HEK293 (cell line): ENCODE results near the gene RAB6A.

Source experiments
- SALL2 ChIP-seq: fragments of 450-650 bp; formaldehyde crosslinking; IDR thresholded peaks from 2 replicates; pipeline ENCODE4 v1.5.0; 2017; ENCODE audit warnings: missing biosample characterization, mild to moderate bottlenecking, missing genetic modification characterization, borderline replicate concordance
- SP3 ChIP-seq: fragments of 450-650 bp; formaldehyde crosslinking; IDR thresholded peaks from 2 replicates; pipeline ENCODE4 v1.5.1; 2016; ENCODE audit warnings: missing biosample characterization, missing genetic modification characterization
- ZFP41 ChIP-seq: fragments of 450-650 bp; formaldehyde crosslinking; IDR thresholded peaks from 2 replicates; pipeline ENCODE4 v1.5.1; 2016; ENCODE audit warnings: missing biosample characterization, missing genetic modification characterization, borderline replicate concordance
- ZNF175 ChIP-seq: fragments of 450-650 bp; formaldehyde crosslinking; IDR thresholded peaks from 2 replicates; pipeline ENCODE4 v1.5.1; 2016; ENCODE audit warnings: missing biosample characterization, missing genetic modification characterization
- ZNF19 ChIP-seq: fragments of 450-650 bp; formaldehyde crosslinking; IDR thresholded peaks from 2 replicates; pipeline ENCODE4; 2016; ENCODE audit warnings: missing biosample characterization, missing genetic modification characterization, low read depth
- ZNF596 ChIP-seq: fragments of 450-650 bp; IDR thresholded peaks from 2 replicates; pipeline ENCODE4 v1.5.0; 2018; ENCODE audit warnings: missing biosample characterization, mild to moderate bottlenecking, missing genetic modification characterization, moderate library complexity
- ZNF707 ChIP-seq: fragments of 450-650 bp; formaldehyde crosslinking; IDR thresholded peaks from 2 replicates; pipeline ENCODE4 v1.5.1; 2016; ENCODE audit warnings: missing biosample characterization, missing genetic modification characterization
- ZNF837 ChIP-seq: fragments of 450-650 bp; formaldehyde crosslinking; IDR thresholded peaks from 2 replicates; pipeline ENCODE4 v1.5.1; 2016; ENCODE audit warnings: missing biosample characterization, missing genetic modification characterization
- TF ChIP-seq, protein P1 (sequence below): fragments of 450-650 bp; formaldehyde crosslinking; conservative IDR thresholded peaks from 2 replicates; pipeline ENCODE4 v1.5.1; 2016; ENCODE audit warnings: low read depth, missing biosample characterization, missing genetic modification characterization
- TF ChIP-seq, protein P2 (sequence below): fragments of 450-650 bp; formaldehyde crosslinking; optimal IDR thresholded peaks from 2 replicates; pipeline ENCODE3; 2016; ENCODE audit warnings: missing biosample characterization, mild to moderate bottlenecking, missing genetic modification characterization
- TF ChIP-seq, protein P3 (sequence below): fragments of 450-650 bp; formaldehyde crosslinking; IDR thresholded peaks from 2 replicates; pipeline ENCODE4 v1.5.1; 2016; ENCODE audit warnings: missing biosample characterization, missing genetic modification characterization
- TF ChIP-seq, protein P4 (sequence below): fragments of 450-650 bp; formaldehyde crosslinking; IDR thresholded peaks from 2 replicates; pipeline ENCODE4 v1.5.1; 2016; ENCODE audit warnings: missing biosample characterization, missing genetic modification characterization
- TF ChIP-seq, protein P5 (sequence below): fragments of 450-650 bp; formaldehyde crosslinking; IDR thresholded peaks from 2 replicates; pipeline ENCODE4 v1.5.1; 2016; ENCODE audit warnings: missing biosample characterization, missing genetic modification characterization

DNA sequence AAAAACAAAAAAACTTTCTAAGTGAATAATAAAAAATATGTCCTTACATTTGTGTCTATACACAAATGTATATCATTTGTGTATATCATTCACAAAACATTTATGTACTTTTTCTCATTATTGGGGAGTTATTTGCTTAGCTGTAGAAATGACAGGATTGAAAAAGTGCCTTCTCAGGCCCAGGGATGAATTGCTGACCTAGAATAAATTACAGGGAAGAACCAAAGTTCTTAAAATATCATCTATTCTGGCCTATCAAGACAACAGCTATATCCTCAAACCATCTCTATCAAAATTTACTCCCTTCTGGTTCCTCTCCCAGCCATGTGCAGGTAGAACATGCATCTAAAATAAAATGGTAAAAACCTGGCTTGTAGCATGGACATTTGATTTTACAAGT lies 1.9 kb upstream of the RAB6A start:
- TF ChIP-seq ZNF175 (tag by site-specific recombination) (no peak), ZNF707 (tag by site-specific recombination) (no peak), ZNF837 (tag by site-specific recombination) (no peak), ZNF19 (tag by site-specific recombination) (no peak), ZNF596 (no peak), ZFP41 (tag by site-specific recombination) (no peak), SP3 (tag by site-specific recombination) (no peak), SALL2 (no peak)
- TF ChIP-seq, protein P1, sequence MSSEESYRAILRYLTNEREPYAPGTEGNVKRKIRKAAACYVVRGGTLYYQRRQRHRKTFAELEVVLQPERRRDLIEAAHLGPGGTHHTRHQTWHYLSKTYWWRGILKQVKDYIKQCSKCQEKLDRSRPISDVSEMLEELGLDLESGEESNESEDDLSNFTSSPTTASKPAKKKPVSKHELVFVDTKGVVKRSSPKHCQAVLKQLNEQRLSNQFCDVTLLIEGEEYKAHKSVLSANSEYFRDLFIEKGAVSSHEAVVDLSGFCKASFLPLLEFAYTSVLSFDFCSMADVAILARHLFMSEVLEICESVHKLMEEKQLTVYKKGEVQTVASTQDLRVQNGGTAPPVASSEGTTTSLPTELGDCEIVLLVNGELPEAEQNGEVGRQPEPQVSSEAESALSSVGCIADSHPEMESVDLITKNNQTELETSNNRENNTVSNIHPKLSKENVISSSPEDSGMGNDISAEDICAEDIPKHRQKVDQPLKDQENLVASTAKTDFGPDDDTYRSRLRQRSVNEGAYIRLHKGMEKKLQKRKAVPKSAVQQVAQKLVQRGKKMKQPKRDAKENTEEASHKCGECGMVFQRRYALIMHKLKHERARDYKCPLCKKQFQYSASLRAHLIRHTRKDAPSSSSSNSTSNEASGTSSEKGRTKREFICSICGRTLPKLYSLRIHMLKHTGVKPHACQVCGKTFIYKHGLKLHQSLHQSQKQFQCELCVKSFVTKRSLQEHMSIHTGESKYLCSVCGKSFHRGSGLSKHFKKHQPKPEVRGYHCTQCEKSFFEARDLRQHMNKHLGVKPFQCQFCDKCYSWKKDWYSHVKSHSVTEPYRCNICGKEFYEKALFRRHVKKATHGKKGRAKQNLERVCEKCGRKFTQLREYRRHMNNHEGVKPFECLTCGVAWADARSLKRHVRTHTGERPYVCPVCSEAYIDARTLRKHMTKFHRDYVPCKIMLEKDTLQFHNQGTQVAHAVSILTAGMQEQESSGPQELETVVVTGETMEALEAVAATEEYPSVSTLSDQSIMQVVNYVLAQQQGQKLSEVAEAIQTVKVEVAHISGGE (tag by site-specific recombination): no peak
- TF ChIP-seq, protein P2, sequence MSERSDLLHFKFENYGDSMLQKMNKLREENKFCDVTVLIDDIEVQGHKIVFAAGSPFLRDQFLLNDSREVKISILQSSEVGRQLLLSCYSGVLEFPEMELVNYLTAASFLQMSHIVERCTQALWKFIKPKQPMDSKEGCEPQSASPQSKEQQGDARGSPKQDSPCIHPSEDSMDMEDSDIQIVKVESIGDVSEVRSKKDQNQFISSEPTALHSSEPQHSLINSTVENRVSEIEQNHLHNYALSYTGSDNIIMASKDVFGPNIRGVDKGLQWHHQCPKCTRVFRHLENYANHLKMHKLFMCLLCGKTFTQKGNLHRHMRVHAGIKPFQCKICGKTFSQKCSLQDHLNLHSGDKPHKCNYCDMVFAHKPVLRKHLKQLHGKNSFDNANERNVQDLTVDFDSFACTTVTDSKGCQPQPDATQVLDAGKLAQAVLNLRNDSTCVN: no peak
- TF ChIP-seq, protein P3, sequence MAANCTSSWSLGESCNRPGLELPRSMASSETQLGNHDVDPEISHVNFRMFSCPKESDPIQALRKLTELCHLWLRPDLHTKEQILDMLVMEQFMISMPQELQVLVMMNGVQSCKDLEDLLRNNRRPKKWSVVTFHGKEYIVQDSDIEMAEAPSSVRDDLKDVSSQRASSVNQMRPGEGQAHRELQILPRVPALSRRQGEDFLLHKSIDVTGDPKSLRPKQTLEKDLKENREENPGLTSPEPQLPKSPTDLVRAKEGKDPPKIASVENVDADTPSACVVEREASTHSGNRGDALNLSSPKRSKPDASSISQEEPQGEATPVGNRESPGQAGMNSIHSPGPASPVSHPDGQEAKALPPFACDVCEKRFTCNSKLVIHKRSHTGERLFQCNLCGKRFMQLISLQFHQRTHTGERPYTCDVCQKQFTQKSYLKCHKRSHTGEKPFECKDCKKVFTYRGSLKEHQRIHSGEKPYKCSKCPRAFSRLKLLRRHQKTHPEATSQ: no peak
- TF ChIP-seq, protein P4, sequence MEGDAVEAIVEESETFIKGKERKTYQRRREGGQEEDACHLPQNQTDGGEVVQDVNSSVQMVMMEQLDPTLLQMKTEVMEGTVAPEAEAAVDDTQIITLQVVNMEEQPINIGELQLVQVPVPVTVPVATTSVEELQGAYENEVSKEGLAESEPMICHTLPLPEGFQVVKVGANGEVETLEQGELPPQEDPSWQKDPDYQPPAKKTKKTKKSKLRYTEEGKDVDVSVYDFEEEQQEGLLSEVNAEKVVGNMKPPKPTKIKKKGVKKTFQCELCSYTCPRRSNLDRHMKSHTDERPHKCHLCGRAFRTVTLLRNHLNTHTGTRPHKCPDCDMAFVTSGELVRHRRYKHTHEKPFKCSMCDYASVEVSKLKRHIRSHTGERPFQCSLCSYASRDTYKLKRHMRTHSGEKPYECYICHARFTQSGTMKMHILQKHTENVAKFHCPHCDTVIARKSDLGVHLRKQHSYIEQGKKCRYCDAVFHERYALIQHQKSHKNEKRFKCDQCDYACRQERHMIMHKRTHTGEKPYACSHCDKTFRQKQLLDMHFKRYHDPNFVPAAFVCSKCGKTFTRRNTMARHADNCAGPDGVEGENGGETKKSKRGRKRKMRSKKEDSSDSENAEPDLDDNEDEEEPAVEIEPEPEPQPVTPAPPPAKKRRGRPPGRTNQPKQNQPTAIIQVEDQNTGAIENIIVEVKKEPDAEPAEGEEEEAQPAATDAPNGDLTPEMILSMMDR (tag by site-specific recombination): no peak
- TF ChIP-seq, protein P5, sequence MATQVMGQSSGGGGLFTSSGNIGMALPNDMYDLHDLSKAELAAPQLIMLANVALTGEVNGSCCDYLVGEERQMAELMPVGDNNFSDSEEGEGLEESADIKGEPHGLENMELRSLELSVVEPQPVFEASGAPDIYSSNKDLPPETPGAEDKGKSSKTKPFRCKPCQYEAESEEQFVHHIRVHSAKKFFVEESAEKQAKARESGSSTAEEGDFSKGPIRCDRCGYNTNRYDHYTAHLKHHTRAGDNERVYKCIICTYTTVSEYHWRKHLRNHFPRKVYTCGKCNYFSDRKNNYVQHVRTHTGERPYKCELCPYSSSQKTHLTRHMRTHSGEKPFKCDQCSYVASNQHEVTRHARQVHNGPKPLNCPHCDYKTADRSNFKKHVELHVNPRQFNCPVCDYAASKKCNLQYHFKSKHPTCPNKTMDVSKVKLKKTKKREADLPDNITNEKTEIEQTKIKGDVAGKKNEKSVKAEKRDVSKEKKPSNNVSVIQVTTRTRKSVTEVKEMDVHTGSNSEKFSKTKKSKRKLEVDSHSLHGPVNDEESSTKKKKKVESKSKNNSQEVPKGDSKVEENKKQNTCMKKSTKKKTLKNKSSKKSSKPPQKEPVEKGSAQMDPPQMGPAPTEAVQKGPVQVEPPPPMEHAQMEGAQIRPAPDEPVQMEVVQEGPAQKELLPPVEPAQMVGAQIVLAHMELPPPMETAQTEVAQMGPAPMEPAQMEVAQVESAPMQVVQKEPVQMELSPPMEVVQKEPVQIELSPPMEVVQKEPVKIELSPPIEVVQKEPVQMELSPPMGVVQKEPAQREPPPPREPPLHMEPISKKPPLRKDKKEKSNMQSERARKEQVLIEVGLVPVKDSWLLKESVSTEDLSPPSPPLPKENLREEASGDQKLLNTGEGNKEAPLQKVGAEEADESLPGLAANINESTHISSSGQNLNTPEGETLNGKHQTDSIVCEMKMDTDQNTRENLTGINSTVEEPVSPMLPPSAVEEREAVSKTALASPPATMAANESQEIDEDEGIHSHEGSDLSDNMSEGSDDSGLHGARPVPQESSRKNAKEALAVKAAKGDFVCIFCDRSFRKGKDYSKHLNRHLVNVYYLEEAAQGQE: no peak
